ENCODE results near the gene PDE4A. TPM values are rescaled to one million over a fixed set of nuclear protein-coding genes. Genes with fewer than 3 reads are reported as not detected.

The PDE4A gene
- total and polyA plus RNA-seq, 7 donors = 4.1 to 29.0 (median 14.4) TPM

- H3K4me3 ChIP-seq = no peak overlapping the region
- H3K36me3 ChIP-seq (ENCODE audit: insufficient read depth in 1 of 2, low read depth in 1 of 2) = no peaks in the 10 kb centered on the region
- 9 to 14% (median 13%) methylated on average over 31 to 33 of the region's 33 CpGs for WGBS, 3 donors
- TF ChIP-seq CTCF (IDR thresholded peaks at IDR 0.05) = no peak
- ATAC-seq (peak in 1 of 4 donors; percentile 11), DNase-seq (no peak)
- no peaks in the 10 kb centered on the region for H3K9me3 ChIP-seq
- H3K4me1 ChIP-seq = no peaks in the 10 kb centered on the region
- H3K27ac ChIP-seq = no peak overlapping the region
- H3K27me3 ChIP-seq (ENCODE audit: insufficient read depth in 3 of 3, low read length in 2 of 3) = peaks cover 0 to 63% (median 28%) of the 10 kb centered on the region in 3 donors
- intact Hi-C loops (cut with DNase I) = no loop called here
Observed at GRCh38 chr19:10518444-10519361, 98.4 kb downstream of the PDE4A start.

Other genes with a start within 250 kb of the PDE4A start
- gene DNMT1, start 225.6 kb upstream of the PDE4A start, total RNA-seq = 10 to 100 TPM; 11.1 to 20.2 (median 16.2) TPM
- 10 to 100 TPM in 2 of 3 donors, 1 to 10 TPM in 1; 7.1 to 25.2 (median 13.5) TPM for gene DNMT1, start 225.6 kb upstream of the PDE4A start, polyA plus RNA-seq
- 1 to 10 TPM; 1.1 to 2.0 (median 1.6) TPM for gene S1PR2, start 189.2 kb upstream of the PDE4A start, total RNA-seq
- gene S1PR2, start 189.2 kb upstream of the PDE4A start, polyA plus RNA-seq = under 1 TPM; 0.17 to 0.59 (median 0.36) TPM
- 10 to 100 TPM; 54.9 to 94.0 (median 58.9) TPM for gene MRPL4, start 168.3 kb upstream of the PDE4A start, total RNA-seq
- gene MRPL4, start 168.3 kb upstream of the PDE4A start, polyA plus RNA-seq = 100 to 1,000 TPM in 1 of 3 donors, 10 to 100 TPM in 2; 78.1 to 191 (median 79.9) TPM
- gene ICAM1, start 149.4 kb upstream of the PDE4A start, total RNA-seq = 1 to 10 TPM; 3.7 to 8.0 (median 6.9) TPM
- gene ICAM1, start 149.4 kb upstream of the PDE4A start, polyA plus RNA-seq = 1 to 10 TPM; 2.7 to 7.5 (median 3.3) TPM
- gene ICAM4, start 133.6 kb upstream of the PDE4A start, total RNA-seq = under 1 TPM in 1 of 4 donors, not detected in 3; 0.47 TPM
- under 1 TPM in 2 of 3 donors, not detected in 1; 0.04 to 0.18 TPM for gene ICAM4, start 133.6 kb upstream of the PDE4A start, polyA plus RNA-seq
- gene ICAM5, start 130.6 kb upstream of the PDE4A start, total RNA-seq = under 1 TPM in 2 of 4 donors, not detected in 2; 0.13 to 0.22 TPM
- gene ICAM5, start 130.6 kb upstream of the PDE4A start, polyA plus RNA-seq = under 1 TPM in 2 of 3 donors, not detected in 1; 0.04 TPM
- gene ZGLP1, start 110.7 kb upstream of the PDE4A start, total RNA-seq = 1 to 10 TPM in 1 of 4 donors, under 1 TPM in 2, not detected in 1; 0.59 to 2.9 (median 0.69) TPM
- 1 to 10 TPM in 1 of 3 donors, under 1 TPM in 2; 0.69 to 1.6 (median 1.00) TPM for gene ZGLP1, start 110.7 kb upstream of the PDE4A start, polyA plus RNA-seq
- 10 to 100 TPM; 16.0 to 21.8 (median 18.3) TPM for gene FDX2, start 104.5 kb upstream of the PDE4A start, total RNA-seq
- gene FDX2, start 104.5 kb upstream of the PDE4A start, polyA plus RNA-seq = 10 to 100 TPM; 30.7 to 52.5 (median 39.6) TPM
- gene RAVER1, start 87.0 kb upstream of the PDE4A start, total RNA-seq = 10 to 100 TPM in 2 of 4 donors, 1 to 10 TPM in 2; 7.9 to 11.2 (median 9.9) TPM
- 1 to 10 TPM; 4.3 to 8.2 (median 4.8) TPM for gene RAVER1, start 87.0 kb upstream of the PDE4A start, polyA plus RNA-seq
- gene ICAM3, start 80.9 kb upstream of the PDE4A start, total RNA-seq = 10 to 100 TPM in 1 of 4 donors, 1 to 10 TPM in 3; 6.4 to 10.1 (median 8.1) TPM
- 10 to 100 TPM in 1 of 3 donors, 1 to 10 TPM in 2; 7.8 to 10.1 (median 9.2) TPM for gene ICAM3, start 80.9 kb upstream of the PDE4A start, polyA plus RNA-seq
- gene TYK2, start 40.0 kb upstream of the PDE4A start, total RNA-seq = 10 to 100 TPM; 37.1 to 57.6 (median 40.4) TPM
- gene TYK2, start 40.0 kb upstream of the PDE4A start, polyA plus RNA-seq = 10 to 100 TPM; 40.7 to 58.8 (median 41.7) TPM
- gene CDC37, start 17.0 kb upstream of the PDE4A start, total RNA-seq = 100 to 1,000 TPM; 165 to 182 (median 171) TPM
- 100 to 1,000 TPM; 208 to 268 (median 234) TPM for gene CDC37, start 17.0 kb upstream of the PDE4A start, polyA plus RNA-seq
- 100 to 1,000 TPM; 109 to 208 (median 169) TPM for gene KEAP1, start 82.8 kb downstream of the PDE4A start, total RNA-seq
- 100 to 1,000 TPM; 154 to 242 (median 205) TPM for gene KEAP1, start 82.8 kb downstream of the PDE4A start, polyA plus RNA-seq
- gene S1PR5, start 96.9 kb downstream of the PDE4A start, total RNA-seq = under 1 TPM; 0.15 to 0.30 (median 0.17) TPM
- under 1 TPM; 0.07 to 0.12 (median 0.08) TPM for gene S1PR5, start 96.9 kb downstream of the PDE4A start, polyA plus RNA-seq
- gene ATG4D, start 123.4 kb downstream of the PDE4A start, total RNA-seq = 10 to 100 TPM; 42.5 to 71.8 (median 60.8) TPM
- gene ATG4D, start 123.4 kb downstream of the PDE4A start, polyA plus RNA-seq = 10 to 100 TPM; 49.3 to 95.7 (median 72.8) TPM
- 10 to 100 TPM; 17.3 to 20.6 (median 20.3) TPM for gene KRI1, start 145.5 kb downstream of the PDE4A start, total RNA-seq
- 10 to 100 TPM; 14.8 to 21.6 (median 20.1) TPM for gene KRI1, start 145.5 kb downstream of the PDE4A start, polyA plus RNA-seq
- 10 to 100 TPM in 3 of 4 donors, 1 to 10 TPM in 1; 6.1 to 13.1 (median 11.8) TPM for gene CDKN2D, start 148.4 kb downstream of the PDE4A start, total RNA-seq
- 10 to 100 TPM; 18.0 to 29.2 (median 22.7) TPM for gene CDKN2D, start 148.4 kb downstream of the PDE4A start, polyA plus RNA-seq
- not detected for gene AP1M2, start 166.8 kb downstream of the PDE4A start, total RNA-seq
- gene AP1M2, start 166.8 kb downstream of the PDE4A start, polyA plus RNA-seq = under 1 TPM in 1 of 3 donors, not detected in 2; 0.13 TPM
- 100 to 1,000 TPM in 1 of 4 donors, 10 to 100 TPM in 3; 73.8 to 104 (median 83.8) TPM for gene SLC44A2, start 205.0 kb downstream of the PDE4A start, total RNA-seq
- 10 to 100 TPM; 36.3 to 73.4 (median 63.2) TPM for gene SLC44A2, start 205.0 kb downstream of the PDE4A start, polyA plus RNA-seq
- 100 to 1,000 TPM; 112 to 189 (median 157) TPM for gene ILF3, start 233.8 kb downstream of the PDE4A start, total RNA-seq
- 100 to 1,000 TPM in 2 of 3 donors, 10 to 100 TPM in 1; 70.6 to 148 (median 139) TPM for gene ILF3, start 233.8 kb downstream of the PDE4A start, polyA plus RNA-seq

Data from psoas muscle (tissue), 8 donors.